HG02759 (cell line): ENCODE measurements around the gene GOLGA3.

Experiments used
- ATAC-seq: cut with Tn5 transposase; IDR thresholded peaks from one replicate; pipeline ENCODE4 v1.9.1; 2021; ENCODE audit warnings: mild to moderate bottlenecking, moderate library complexity; ENCODE audit not compliant: unreplicated experiment

The GOLGA3 gene

DNA sequence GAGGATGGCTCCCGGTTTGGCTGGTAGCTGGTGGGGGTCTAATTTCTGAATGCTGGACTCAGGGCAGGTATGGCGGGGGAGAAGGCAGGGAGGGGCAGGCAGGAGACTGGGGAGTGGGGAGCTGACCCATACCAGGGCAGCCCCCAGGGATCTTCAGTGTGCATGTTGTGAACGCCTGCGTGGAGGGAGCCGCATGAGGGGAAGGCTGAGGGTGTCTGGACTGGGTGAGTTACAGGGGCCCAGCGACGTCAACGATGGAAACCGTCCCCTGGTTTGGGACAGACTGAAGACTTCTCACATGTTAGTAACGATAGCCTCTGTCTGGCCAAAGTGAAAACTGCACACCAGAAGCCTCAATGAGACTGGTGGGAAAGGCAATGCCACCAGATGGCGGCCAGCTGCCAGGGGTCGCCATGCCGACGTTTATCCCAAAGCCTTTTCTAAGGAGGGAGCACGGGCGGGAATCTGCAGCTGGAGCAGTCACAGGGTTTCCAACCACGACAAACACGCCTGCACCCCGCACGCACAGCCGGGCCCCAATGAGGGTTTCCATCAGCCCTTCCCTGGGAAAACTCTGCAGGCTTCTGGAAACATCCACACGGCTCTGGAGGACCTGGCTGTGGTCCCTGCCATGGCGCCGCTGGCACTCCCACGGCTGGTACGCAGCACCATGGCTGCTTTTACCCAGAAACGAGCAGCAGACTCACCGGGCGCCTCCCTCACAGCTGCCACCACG, 104.0 kb downstream of the GOLGA3 start:
- ATAC-seq, result no peak

DNA sequence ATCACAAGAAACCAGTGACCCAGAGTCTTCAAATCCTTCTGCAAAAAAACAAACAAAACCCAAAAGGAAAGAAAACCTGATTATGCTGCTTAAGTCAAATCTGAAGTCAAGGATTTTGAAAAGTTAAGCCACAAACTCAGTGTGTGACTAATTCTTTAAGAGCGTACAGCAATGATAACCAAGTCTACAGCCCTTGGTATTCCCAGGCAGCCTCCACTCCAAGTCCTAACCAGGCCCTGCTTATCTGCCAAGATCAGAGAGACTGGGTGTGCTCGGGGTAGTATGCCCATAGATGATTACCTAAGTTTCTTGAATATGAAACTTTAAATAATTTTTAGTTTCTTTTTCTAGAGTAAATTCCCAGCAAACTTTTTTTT, 104.9 kb downstream of the GOLGA3 start:
- ATAC-seq, result no peak

DNA sequence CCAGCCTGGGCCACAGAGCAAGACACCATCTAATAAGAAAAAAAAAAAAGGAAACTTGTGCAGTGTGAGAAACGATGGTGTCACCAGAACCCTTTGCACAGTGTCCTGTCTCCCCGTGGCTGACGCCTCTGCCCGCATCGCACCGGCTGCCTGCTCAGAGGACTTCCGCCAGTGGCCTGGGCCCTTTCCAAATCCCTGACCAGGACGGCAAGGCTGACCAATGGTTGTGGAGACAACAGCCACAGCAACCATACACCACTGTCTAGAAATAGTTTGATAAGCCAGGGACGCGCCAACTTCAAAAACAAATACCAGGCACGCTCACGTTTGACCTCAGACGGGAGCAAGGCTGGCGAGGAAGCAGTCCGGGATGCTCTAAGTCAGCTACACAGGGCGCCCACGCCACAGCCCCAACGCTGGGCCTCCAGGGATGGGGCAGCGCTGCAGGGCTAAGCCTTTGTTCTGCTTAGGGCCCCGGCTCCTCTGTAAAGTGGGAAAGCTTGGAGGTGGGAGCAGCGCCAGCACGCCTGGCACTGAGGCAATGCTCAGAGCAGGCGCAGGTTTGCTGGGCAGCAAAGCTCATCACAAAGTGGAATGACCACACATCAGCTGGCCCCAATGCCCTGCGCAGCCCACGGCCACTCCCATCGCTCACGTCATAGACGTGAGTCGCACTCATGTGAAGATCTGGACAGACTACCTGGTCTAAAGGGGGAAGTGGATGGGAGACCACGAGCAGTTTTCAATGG, 105.5 kb downstream of the GOLGA3 start:
- ATAC-seq, result no peak

DNA sequence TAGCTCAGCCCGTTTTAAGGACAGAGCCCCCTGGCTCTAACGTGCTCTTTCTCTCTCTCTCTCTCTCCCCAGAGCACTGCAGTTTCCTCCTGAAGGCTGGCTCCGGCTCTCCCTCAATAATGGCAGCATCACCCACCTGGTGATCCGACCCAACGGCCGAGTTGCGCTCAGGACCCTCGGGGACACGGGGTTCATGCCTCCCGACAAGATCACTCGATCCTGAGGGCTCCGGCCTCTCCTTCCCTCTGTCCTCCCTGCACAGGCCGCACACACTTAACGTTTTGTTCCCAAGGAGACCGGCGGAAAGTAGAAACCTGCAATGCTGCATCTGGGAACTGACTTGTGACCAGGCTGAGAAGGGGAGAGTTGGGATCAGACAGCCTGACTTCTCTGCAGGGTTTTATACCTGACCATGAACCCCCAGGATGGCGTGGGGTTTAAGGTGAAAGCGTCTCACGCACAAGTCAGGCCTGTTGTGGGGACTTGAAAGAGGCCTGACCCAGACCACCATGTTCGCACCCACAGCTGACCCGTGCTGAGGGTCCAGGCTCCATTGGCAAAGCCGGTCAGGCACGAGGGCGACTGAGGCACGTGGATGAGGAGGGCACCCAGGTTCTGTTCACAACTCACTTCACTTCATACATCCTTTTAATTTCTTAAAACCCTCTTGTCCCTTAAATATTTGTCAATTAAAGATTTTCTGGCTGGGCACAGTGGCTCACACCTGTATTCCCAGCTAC, 107.9 kb downstream of the GOLGA3 start:
- no peak for ATAC-seq

DNA sequence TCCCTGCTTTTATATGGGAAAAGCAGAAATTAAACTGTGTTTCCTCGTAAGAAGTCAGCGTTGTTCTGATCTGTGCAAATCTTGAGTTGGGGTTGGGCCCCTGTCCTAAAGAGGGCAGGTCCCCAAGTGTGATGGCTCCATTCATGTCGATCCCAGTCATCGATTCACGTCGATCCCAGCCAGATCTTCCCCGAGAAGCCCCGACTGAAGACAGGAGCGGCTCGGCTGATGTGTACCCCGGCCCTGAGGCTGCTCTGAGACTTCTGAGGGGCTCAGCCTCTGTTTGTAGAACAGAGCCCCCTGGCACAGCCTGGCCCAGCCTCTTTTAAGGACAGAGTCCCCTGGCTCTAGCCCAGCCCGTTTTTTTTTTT, 108.7 kb downstream of the GOLGA3 start:
- no peak for ATAC-seq

DNA sequence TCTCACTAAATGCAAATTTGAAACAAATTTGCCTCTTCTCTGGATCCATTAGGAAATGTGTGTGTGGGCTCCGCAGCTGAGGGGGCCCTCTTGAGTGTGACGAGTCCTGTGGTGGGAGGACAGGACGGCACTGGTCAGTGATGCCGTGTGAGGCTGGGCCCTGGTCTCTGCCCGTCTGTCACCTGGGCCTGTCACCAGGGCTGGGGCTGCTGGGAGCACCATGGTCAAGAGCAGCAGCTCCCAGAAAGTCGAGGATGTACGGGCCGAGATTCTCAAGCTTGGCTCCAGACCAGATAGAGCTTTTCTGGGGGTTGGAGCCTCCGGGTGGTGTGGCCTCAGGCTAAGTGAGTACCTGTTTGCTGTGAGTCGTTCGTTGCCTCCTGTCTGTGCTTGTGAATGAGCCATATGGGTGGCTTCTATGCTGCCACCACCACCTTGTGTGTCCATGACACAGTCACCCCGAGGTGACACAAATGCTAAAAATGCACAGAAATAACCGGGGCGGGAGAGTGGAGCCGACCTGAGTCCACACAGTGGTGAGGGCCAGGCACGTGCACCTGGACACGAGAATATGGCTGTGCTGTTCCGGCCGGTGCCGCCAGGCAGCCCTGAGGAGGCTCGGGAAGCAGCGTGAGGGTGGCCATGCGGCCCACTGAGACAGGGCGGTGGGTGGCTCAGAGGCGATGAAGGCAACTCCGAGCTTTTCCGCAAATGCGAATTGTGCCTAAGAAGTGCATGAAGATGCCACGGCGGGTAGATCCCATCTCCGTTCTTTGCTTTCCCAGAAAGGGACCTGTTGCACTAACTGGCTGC, 109.3 kb downstream of the GOLGA3 start:
- ATAC-seq, result no peak
